ENCODE results near the gene KCNE5. TPM values are rescaled to one million over a fixed set of nuclear protein-coding genes. Genes with fewer than 3 reads are reported as not detected.

The KCNE5 gene
- total RNA-seq, 1 experiment from 2014 or later, result 3.7 TPM

- H3K4me1 Mint-ChIP-seq, result no peaks in the 10 kb centered on the region; a peak in 2 of 4 replicates
- DNase-seq, result no peak
- Histone ChIP-seq H3K79me2 (ENCODE audit: insufficient read depth, low read length) (no peaks in the 10 kb centered on the region), H2BK20ac (ENCODE audit: low read depth, low read length, poor library complexity, severe bottlenecking) (no peak overlapping the region), H2BK12ac (ENCODE audit: insufficient read length, low read depth, low read length) (no peak overlapping the region), H3K9me3 (ENCODE audit: control insufficient read depth, low read depth, low read length) (no peaks in the 10 kb centered on the region), H3K4me1 (ENCODE audit: insufficient read depth, low read length) (no peaks in the 10 kb centered on the region), H3K9ac (ENCODE audit: extremely low read depth, insufficient read length, low read length) (no peak overlapping the region), H2BK15ac (ENCODE audit: low read depth, low read length) (no peak overlapping the region), H3T11ph (ENCODE audit: low read length) (no peak overlapping the region), H3K56ac (ENCODE audit: insufficient read length, low read depth, low read length) (no peak overlapping the region), H4K8ac (replicated peaks; ENCODE audit: insufficient read length, low read depth, low read length) (no peak overlapping the region), H4K5ac (ENCODE audit: insufficient read length, low read depth, low read length) (no peak overlapping the region), H3K18ac (ENCODE audit: insufficient read length, low read depth, low read length) (no peak overlapping the region), H3K23me2 (ENCODE audit: insufficient read length, low read depth, low read length, poor library complexity, severe bottlenecking) (no peaks in the 10 kb centered on the region), H3K4ac (ENCODE audit: low read depth, low read length) (no peak overlapping the region), H3K14ac (ENCODE audit: insufficient read depth, low read length) (no peak overlapping the region), H4K20me1 (ENCODE audit: control insufficient read depth, insufficient read depth, insufficient read length) (no peaks in the 10 kb centered on the region), H4K91ac (ENCODE audit: insufficient read length, low read depth, low read length) (no peak overlapping the region), H3K27me3 (ENCODE audit: insufficient read depth, low read length) (no peaks in the 10 kb centered on the region), H3K23ac (ENCODE audit: insufficient read length, low read depth, low read length) (no peak overlapping the region), H2AFZ (ENCODE audit: low read length) (no peak overlapping the region), H3K27ac (ENCODE audit: insufficient read length, low read depth, low read length) (no peak overlapping the region), H2AK5ac (ENCODE audit: insufficient read length, low read length) (no peak overlapping the region), H2BK120ac (ENCODE audit: low read depth, low read length, poor library complexity, severe bottlenecking) (no peak overlapping the region), H3K4me2 (ENCODE audit: insufficient read depth, insufficient read length, low read length) (no peak overlapping the region), H3K79me1 (ENCODE audit: insufficient read depth, low read depth, low read length, poor library complexity, severe bottlenecking) (no peaks in the 10 kb centered on the region), H2BK5ac (ENCODE audit: insufficient read length, low read length) (no peak overlapping the region)
- TF ChIP-seq CTCF (conservative IDR thresholded peaks at IDR 0.05), result no peak
- WGBS (ENCODE audit: extremely low coverage, insufficient read length, low lambda C conversion rate), result no CpG with 5 or more reads among the region's 2 CpGs
- H3K4me3 Mint-ChIP-seq, result no peak overlapping the region
- no peaks in the 10 kb centered on the region for H3K27me3 Mint-ChIP-seq (ENCODE audit: low read depth)
- H3K9me3 Mint-ChIP-seq, result no peaks in the 10 kb centered on the region
- peaks cover 37 to 49% (median 48%) of the 10 kb centered on the region in 3 experiments for H3K36me3 Mint-ChIP-seq (ENCODE audit: insufficient read depth in 1 of 3, low read depth in 3 of 3)
- H3K27ac Mint-ChIP-seq, result no peak overlapping the region
These were observed 35.6 kb upstream of the KCNE5 start for GRCh38 chrX:109660435-109661143.

All from H9 (cell line).